Kidney capillary endothelial cell (primary cell): ENCODE measurements around the gene AP1G2.

Source experiments
- DNase-seq: peaks from one replicate; pipeline ENCODE4 v3.0.0-alpha.2; 2018; ENCODE audit warnings: low spot score

AP1G2 gene

GRCh38 chr14:23570806-23571483 is 3.4 kb upstream of the AP1G2 start:
- DNase-seq = no peak

- DNase-seq = no peak
Observed at GRCh38 chr14:23569443-23570151, 2.0 kb upstream of the AP1G2 start.

GRCh38 chr14:23568600-23569331 is 1.2 kb upstream of the AP1G2 start:
- no peak for DNase-seq

GRCh38 chr14:23568021-23568599 is 519 bp upstream of the AP1G2 start:
- DNase-seq = no peak

- no peak for DNase-seq
Observed at GRCh38 chr14:23566778-23567185, 809 bp downstream of the AP1G2 start.

GRCh38 chr14:23566112-23566777 is 1.3 kb downstream of the AP1G2 start:
- no peak for DNase-seq

GRCh38 chr14:23565626-23566025 is 2.0 kb downstream of the AP1G2 start:
- no peak for DNase-seq

GRCh38 chr14:23564876-23565275 is 2.7 kb downstream of the AP1G2 start:
- no peak for DNase-seq

GRCh38 chr14:23564181-23564812 is 3.3 kb downstream of the AP1G2 start:
- DNase-seq = no peak

- no peak for DNase-seq
Observed at GRCh38 chr14:23563473-23564180, 4.0 kb downstream of the AP1G2 start.

- no peak for DNase-seq
Observed at GRCh38 chr14:23562822-23563472, 4.6 kb downstream of the AP1G2 start.

- DNase-seq = no peak
Observed at GRCh38 chr14:23561873-23562821, 5.4 kb downstream of the AP1G2 start.

- no peak for DNase-seq
Observed at GRCh38 chr14:23561259-23561658, 6.3 kb downstream of the AP1G2 start.

GRCh38 chr14:23559926-23560520 is 7.6 kb downstream of the AP1G2 start:
- DNase-seq = no peak

GRCh38 chr14:23559010-23559925 is 8.3 kb downstream of the AP1G2 start:
- DNase-seq = no peak

- no peak for DNase-seq
Observed at GRCh38 chr14:23558346-23559009, 9.1 kb downstream of the AP1G2 start.

GRCh38 chr14:23557946-23558345 is 9.6 kb downstream of the AP1G2 start:
- no peak for DNase-seq
